SU-DHL-6 (cell line): ENCODE data around the gene PRTG.

Experiments
- H2AFZ ChIP-seq: fragments of 200-600 bp; sonication (generic); 2 replicates; pipeline ENCODE4 v1.6.1; 2014; ENCODE audit warnings: low read depth, mild to moderate bottlenecking, moderate library complexity, mixed read lengths, antibody characterized with exemption, low read length; ENCODE audit not compliant: severe bottlenecking
- H3F3A ChIP-seq: fragments of 200-600 bp; shearing (Covaris generic); 2 replicates; pipeline ENCODE4 v1.6.0; 2016; ENCODE audit warnings: antibody characterized with exemption, mild to moderate bottlenecking; ENCODE audit not compliant: insufficient read depth
- H3K27ac ChIP-seq: fragments of 200-600 bp; sonication (generic); 2 replicates; pipeline ENCODE4 v1.5.1; 2016; ENCODE audit warnings: low read depth, mild to moderate bottlenecking, low read length, moderate library complexity, mixed read lengths
- H3K27me3 ChIP-seq: fragments of 200-600 bp; sonication (generic), shearing (Covaris generic); 2 replicates; pipeline ENCODE4 v1.6.0; 2014; ENCODE audit warnings: mild to moderate bottlenecking, low read length
- H3K36me3 ChIP-seq: fragments of 200-600 bp; sonication (generic); 2 replicates; pipeline ENCODE4 v1.6.1; 2014; ENCODE audit warnings: mild to moderate bottlenecking, low read length, mixed read lengths
- H3K4me2 ChIP-seq: fragments of 300-600, 200-600 bp; shearing (Covaris generic), sonication (generic); 2 replicates; pipeline ENCODE4 v1.6.0; 2014; ENCODE audit warnings: low read length, low read depth, mild to moderate bottlenecking; ENCODE audit not compliant: poor library complexity, severe bottlenecking
- H3K4me3 ChIP-seq: fragments of 200-600 bp; sonication (generic); 2 replicates; pipeline ENCODE4 v1.5.1; 2014; ENCODE audit warnings: antibody characterized with exemption, low read length, mild to moderate bottlenecking, mixed read lengths; ENCODE audit not compliant: insufficient read depth, poor library complexity, severe bottlenecking
- H3K79me2 ChIP-seq: fragments of 200-600 bp; sonication (generic); 2 replicates; pipeline ENCODE4 v1.6.1; 2014; ENCODE audit warnings: mild to moderate bottlenecking, low read length, moderate library complexity; ENCODE audit not compliant: insufficient read depth
- H3K9ac ChIP-seq: fragments of 200-600 bp; sonication (generic); 2 replicates; pipeline ENCODE4 v1.7.0; 2014; ENCODE audit warnings: mild to moderate bottlenecking, low read length
- H3K9me2 ChIP-seq: fragments of 200-600 bp; sonication (generic); replicated peaks from 2 replicates; pipeline ENCODE4 v1.6.1; 2014; ENCODE audit warnings: low read length; ENCODE audit not compliant: insufficient read depth
- H3K9me3 ChIP-seq: fragments of 200-600 bp; sonication (generic); 2 replicates; pipeline ENCODE4 v1.6.1; 2014; ENCODE audit warnings: low read length, mixed read lengths; ENCODE audit not compliant: insufficient read depth
- H4K20me1 ChIP-seq: fragments of 200-600 bp; sonication (generic); 2 replicates; pipeline ENCODE4 v1.6.1; 2014; ENCODE audit warnings: low read depth, mild to moderate bottlenecking, antibody characterized with exemption, low read length, moderate library complexity, mixed read lengths
- CTCF ChIP-seq: fragments of 200-600 bp; sonication (generic); IDR thresholded peaks from one replicate; pipeline ENCODE4 v1.5.1; 2017; ENCODE audit warnings: antibody characterized with exemption, mild to moderate bottlenecking, low read length, moderate library complexity; ENCODE audit not compliant: insufficient read depth, poor library complexity, severe bottlenecking
- EZH2phosphoT487 ChIP-seq: fragments of 200-600 bp; sonication (generic), shearing (Covaris generic); conservative IDR thresholded peaks from 2 replicates; pipeline ENCODE4 v1.6.1; 2018; ENCODE audit warnings: mild to moderate bottlenecking, antibody characterized with exemption, low read length, moderate library complexity, mixed read lengths

The PRTG gene

GRCh38 chr15:55770261-55770660 lies 27.3 kb upstream of the PRTG start:
- H3K9me2 ChIP-seq, result no peaks in the 10 kb centered on the region
- TF ChIP-seq CTCF, result no peak
- no peak for TF ChIP-seq EZH2phosphoT487
- no peaks in the 10 kb centered on the region for H3F3A ChIP-seq
- no peaks in the 10 kb centered on the region for H3K27me3 ChIP-seq
- no peaks in the 10 kb centered on the region for H3K9me3 ChIP-seq
- H3K9ac ChIP-seq, result no peak overlapping the region
- H4K20me1 ChIP-seq, result no peaks in the 10 kb centered on the region
- H3K4me3 ChIP-seq, result no peak overlapping the region
- no peak overlapping the region for H3K27ac ChIP-seq
- H2AFZ ChIP-seq, result no peak overlapping the region
- H3K36me3 ChIP-seq, result no peaks in the 10 kb centered on the region
- no peaks in the 10 kb centered on the region for H3K79me2 ChIP-seq
- H3K4me2 ChIP-seq, result no peak overlapping the region

- no peaks in the 10 kb centered on the region for H3K79me2 ChIP-seq
- TF ChIP-seq CTCF, result no peak
- no peak for TF ChIP-seq EZH2phosphoT487
Measured at GRCh38 chr15:55768670-55769185, 25.8 kb upstream of the PRTG start.

GRCh38 chr15:55766676-55767075 lies 23.7 kb upstream of the PRTG start:
- no peak overlapping the region for H3K4me3 ChIP-seq
- no peak overlapping the region for H3K27ac ChIP-seq
- no peaks in the 10 kb centered on the region for H3K79me2 ChIP-seq
- H3K9ac ChIP-seq, result no peak overlapping the region
- TF ChIP-seq EZH2phosphoT487, result no peak
- H3K27me3 ChIP-seq, result no peaks in the 10 kb centered on the region
- no peaks in the 10 kb centered on the region for H3K9me2 ChIP-seq
- no peak overlapping the region for H3K4me2 ChIP-seq
- H3K9me3 ChIP-seq, result no peaks in the 10 kb centered on the region
- H3K36me3 ChIP-seq, result no peaks in the 10 kb centered on the region
- no peak overlapping the region for H2AFZ ChIP-seq
- no peaks in the 10 kb centered on the region for H4K20me1 ChIP-seq
- no peaks in the 10 kb centered on the region for H3F3A ChIP-seq

More at GRCh38 chr15:55768670-55769185, 25.8 kb upstream of the PRTG start:
- Histone ChIP-seq H3F3A (no peaks in the 10 kb centered on the region), H3K9me3 (no peaks in the 10 kb centered on the region), H3K4me2 (no peak overlapping the region), H3K9me2 (no peaks in the 10 kb centered on the region), H3K27me3 (no peaks in the 10 kb centered on the region), H4K20me1 (no peaks in the 10 kb centered on the region), H3K36me3 (no peaks in the 10 kb centered on the region), H3K27ac (no peak overlapping the region), H2AFZ (no peak overlapping the region), H3K9ac (no peak overlapping the region), H3K4me3 (no peak overlapping the region)

- H4K20me1 ChIP-seq, result no peaks in the 10 kb centered on the region
- H3F3A ChIP-seq, result peaks cover 11% of the 10 kb centered on the region; the same call in 1 of the 2 replicates
- H3K27ac ChIP-seq, result no peak overlapping the region
- H3K27me3 ChIP-seq, result no peaks in the 10 kb centered on the region
- no peak overlapping the region for H3K9ac ChIP-seq
- no peaks in the 10 kb centered on the region for H3K79me2 ChIP-seq
- no peak overlapping the region for H3K4me2 ChIP-seq
- no peaks in the 10 kb centered on the region for H3K36me3 ChIP-seq
- H3K9me3 ChIP-seq, result no peaks in the 10 kb centered on the region
- H3K4me3 ChIP-seq, result no peak overlapping the region
- H3K9me2 ChIP-seq, result no peaks in the 10 kb centered on the region
- no peak overlapping the region for H2AFZ ChIP-seq
- TF ChIP-seq CTCF, result no peak
- no peak for TF ChIP-seq EZH2phosphoT487
Measured at GRCh38 chr15:55764398-55764797, 21.4 kb upstream of the PRTG start.
